Stimulated activated CD4-positive, alpha-beta T cell treated with anti-CD3 and anti-CD28 coated beads, Interleukin-12 subunit alpha, Interleukin-12 subunit beta, amount 100 ng/mL, for 24 hours (primary cell): ENCODE data around the gene PPL.
"Not testable (repeated sequence)": the region's sequence is repeated elsewhere in the genome, so short reads cannot be mapped to it uniquely, and the experiment has no call there.

Experiments
- DNase-seq, 2 experiments: peaks; one replicate each; pipeline ENCODE4 v3.0.0-alpha.2; 2020; ENCODE audit warnings: low read depth in 2 of 2

The PPL gene, protein sequence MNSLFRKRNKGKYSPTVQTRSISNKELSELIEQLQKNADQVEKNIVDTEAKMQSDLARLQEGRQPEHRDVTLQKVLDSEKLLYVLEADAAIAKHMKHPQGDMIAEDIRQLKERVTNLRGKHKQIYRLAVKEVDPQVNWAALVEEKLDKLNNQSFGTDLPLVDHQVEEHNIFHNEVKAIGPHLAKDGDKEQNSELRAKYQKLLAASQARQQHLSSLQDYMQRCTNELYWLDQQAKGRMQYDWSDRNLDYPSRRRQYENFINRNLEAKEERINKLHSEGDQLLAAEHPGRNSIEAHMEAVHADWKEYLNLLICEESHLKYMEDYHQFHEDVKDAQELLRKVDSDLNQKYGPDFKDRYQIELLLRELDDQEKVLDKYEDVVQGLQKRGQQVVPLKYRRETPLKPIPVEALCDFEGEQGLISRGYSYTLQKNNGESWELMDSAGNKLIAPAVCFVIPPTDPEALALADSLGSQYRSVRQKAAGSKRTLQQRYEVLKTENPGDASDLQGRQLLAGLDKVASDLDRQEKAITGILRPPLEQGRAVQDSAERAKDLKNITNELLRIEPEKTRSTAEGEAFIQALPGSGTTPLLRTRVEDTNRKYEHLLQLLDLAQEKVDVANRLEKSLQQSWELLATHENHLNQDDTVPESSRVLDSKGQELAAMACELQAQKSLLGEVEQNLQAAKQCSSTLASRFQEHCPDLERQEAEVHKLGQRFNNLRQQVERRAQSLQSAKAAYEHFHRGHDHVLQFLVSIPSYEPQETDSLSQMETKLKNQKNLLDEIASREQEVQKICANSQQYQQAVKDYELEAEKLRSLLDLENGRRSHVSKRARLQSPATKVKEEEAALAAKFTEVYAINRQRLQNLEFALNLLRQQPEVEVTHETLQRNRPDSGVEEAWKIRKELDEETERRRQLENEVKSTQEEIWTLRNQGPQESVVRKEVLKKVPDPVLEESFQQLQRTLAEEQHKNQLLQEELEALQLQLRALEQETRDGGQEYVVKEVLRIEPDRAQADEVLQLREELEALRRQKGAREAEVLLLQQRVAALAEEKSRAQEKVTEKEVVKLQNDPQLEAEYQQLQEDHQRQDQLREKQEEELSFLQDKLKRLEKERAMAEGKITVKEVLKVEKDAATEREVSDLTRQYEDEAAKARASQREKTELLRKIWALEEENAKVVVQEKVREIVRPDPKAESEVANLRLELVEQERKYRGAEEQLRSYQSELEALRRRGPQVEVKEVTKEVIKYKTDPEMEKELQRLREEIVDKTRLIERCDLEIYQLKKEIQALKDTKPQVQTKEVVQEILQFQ (N-terminal part only)

GRCh38 chr16:4936991-4937781 lies at the start of gene PPL:
Gene PPL, minus strand, starts transcription at chr16:4937148. Its CDS starts 103 bp downstream, at chr16:4937045.
- DNase-seq = no peak

DNA sequence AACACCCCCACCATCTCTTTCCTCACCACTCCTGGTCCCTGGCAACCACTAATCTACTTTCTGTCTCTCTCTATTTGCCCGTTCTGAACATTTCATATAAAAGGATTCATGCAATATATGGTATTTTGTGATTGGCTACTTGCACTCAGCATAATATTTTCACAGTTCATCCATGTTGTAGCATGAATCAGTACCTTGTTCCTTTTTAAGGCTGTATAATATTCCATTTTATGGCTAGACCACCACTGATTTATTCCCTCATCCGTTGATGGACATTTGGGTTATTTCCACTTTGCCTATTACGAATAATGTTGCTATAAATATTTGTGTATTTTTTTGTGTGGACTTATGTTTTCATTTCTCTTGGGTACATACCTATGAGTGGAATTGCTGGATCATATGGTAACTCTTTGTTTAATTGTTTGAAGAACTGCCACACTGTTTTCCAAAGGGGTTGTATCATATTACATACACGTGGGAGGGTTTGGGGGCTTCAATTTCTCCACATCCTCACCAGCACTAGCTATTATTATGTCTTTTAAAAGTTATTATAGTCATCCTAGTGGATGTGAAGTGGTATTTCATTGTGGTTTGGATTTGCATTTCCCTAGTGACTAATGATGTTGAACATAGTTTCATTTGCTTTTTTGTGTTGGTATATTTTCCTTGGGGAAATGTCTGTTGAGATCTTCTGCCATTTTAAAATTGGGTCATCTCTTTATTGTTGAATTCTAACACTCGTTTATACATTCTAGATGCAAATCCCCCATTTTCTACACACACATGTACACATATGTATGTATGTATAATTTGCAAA lies 47.4 kb upstream of the PPL start:
- no peak for DNase-seq

DNA sequence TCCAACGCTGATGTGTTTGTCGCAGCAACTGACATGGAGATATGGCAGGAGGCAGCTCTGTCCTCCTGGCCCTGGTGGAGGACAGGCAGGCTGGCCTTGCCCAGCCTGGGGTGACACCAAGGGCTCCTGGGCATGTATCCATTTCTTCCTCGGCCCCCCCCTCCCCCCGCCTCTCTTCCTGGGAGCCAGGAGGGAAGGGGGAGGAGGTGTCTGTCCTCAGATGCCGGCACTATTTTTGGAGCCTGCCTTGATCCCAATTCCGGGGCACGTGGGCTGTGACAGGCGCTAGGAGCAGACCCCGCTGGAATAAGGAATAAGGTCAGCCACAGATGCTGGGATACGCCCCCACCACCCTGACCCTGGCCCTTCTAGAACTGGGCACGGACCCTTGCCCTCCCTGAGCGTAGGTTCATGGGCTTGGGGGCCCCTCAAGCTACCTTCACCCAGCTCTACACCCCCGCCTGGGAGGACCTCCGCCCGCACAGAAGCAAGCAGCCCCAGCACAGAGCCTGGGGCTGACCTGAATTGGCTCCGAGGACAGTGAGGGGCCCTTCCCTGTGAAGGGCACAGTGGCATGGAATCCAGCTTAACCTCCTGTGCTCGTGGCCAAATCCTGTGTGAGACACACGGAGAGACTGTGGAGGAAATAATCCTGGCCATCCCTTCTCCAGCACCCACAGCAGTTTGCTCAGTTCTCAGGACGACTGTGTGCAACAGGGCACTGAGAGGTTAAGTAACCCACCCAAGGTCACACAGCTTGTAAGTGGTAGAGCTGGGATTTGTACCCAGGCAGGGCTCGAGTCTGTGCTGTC lies 45.3 kb upstream of the PPL start:
- no peak for DNase-seq

DNA sequence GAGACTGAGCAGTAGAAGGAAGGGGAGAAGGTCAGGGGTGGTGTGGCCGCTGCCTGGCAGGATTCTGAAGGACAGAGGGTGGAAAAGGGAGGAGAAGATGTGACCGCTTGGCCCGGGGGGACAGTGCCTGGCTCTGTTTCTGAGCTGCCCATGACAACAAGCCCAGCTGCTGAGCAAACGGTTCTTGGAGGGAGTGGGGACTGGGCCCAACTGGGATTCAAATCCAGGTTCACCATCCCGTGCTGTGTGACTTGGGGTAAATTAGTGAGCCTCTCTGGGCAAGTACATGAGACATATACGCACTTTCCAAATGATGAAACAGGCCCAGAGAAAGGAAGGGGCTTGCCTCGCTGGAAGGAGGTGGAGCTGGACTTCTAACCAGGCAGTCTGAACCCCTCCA lies 44.5 kb upstream of the PPL start:
- no peak for DNase-seq

- DNase-seq = no peak
Measured at GRCh38 chr16:4980691-4981090, 43.7 kb upstream of the PPL start.

- DNase-seq = no peak
Measured at GRCh38 chr16:4979736-4980660, 43.0 kb upstream of the PPL start.

GRCh38 chr16:4979164-4979563 lies 42.2 kb upstream of the PPL start:
- DNase-seq = no peak

DNA sequence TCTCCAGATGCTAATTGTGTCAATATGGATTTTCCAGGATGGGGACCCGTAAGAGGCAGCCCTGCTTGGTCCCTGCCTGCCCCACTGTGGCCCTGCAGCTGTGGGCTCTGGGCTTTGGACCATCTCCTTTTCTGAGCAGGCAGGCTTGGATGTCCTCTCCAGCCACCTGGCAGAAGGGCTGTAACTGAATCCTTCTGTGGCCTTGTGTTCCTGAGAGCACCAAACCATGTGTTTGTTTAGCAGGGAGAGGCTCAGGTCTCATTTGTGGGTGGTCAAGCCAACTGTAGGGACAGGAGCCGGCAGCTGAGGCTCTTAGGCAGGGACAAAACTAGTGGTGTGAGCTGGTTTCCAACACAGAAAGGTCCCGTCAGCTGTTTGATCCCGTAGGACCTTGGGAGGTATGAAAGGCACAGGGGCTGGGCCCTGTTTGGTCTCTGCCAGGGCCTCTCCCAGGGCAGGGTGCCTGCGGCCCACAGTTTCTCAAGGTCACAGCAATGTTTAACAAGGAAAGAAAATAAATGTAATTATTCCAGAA lies 39.7 kb upstream of the PPL start:
- no peak for DNase-seq

- no peak for DNase-seq
Measured at GRCh38 chr16:4976079-4976478, 39.1 kb upstream of the PPL start.

DNA sequence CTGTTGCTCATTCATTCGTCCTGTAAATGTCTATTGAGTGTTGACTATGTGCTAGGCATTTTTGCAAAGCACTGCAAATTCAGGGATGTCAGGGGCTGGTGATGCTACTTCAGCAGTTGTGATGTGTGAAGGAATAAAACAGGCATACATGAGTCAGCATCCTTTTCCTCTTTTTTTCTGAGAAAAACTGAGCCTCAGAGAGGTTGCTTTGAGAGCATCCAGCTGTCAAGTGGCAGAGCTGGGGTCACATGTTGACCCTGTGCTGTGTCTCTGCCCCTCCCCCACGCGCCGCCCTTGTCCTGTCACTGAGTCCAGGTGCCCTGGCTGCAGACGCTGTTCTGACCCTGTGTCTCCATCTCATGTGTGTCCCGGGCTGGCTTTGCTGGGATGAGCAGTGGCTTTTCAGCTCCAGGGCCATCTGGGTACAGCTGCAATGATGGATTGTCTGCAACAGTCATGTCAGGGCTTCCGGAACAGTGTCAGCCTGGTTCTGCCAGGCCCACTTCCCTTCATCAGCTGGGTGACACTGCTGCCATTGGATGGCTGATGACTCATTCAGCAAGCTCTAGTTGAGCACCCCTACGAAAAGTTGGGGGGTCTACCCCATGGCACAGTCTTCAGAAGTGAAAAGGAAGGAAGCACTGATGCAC lies 36.1 kb upstream of the PPL start:
- DNase-seq = no peak

GRCh38 chr16:4970010-4970409 lies 33.1 kb upstream of the PPL start:
- DNase-seq = no peak

- no peak for DNase-seq
Measured at GRCh38 chr16:4968879-4969483, 32.0 kb upstream of the PPL start.

- not testable (repeated sequence) for DNase-seq
Measured at GRCh38 chr16:4968278-4968677, 31.3 kb upstream of the PPL start.

DNA sequence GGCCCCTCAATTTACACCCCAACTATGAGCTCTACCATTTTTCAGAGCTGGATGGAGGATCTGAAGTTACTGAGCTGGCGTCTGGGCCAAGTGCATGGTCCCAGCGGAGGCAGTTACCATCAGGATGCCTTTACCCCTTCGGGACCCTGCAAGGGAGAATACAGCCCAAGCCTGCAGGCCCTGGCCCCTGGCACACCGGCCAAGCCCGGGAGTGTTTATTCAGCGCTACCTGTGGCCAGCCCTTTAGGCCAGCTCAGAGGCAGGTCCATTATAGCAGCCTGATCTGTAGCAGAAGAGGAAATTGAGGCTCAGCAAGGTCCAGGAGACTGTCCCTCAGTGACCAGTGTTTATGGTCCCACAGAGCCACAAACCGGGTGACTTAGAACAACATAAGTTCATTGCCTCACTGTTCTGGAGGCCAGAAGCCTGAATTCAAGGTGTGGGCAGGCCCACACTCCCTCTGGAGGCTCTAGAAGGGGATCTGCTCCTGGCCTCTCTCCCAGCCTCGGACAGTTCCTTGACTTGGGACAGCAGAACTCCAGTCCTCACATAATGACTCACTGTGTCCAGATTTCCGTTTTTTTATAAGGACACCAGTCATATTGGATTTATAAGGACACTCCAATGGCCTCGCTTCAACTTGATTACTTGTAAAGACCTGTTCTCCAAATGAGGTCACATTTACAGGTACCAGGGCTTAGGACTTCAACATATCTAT lies 29.9 kb upstream of the PPL start:
- no peak for DNase-seq

DNA sequence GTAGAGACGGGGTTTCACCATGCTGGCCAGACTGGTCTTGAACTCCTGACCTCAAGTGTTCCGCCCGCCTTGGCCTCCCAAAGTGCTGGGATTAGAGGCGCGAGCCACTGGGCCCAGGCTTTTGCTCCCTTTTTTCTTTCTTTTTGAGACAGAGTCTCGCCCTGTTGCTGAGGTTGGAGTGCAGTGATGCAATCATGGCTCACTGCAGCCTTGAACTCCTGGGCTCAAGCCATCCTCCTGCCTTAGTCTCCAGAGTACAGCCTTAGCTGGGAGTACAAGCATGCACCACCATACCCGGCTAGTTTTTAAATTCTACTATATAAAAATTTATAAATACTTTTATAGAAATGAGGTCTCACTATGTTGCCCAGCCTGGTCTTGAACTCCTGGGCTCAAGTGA lies 26.6 kb upstream of the PPL start:
- DNase-seq = not testable (repeated sequence)

GRCh38 chr16:4962716-4963115 lies 25.8 kb upstream of the PPL start:
- DNase-seq = no peak
